GM18519 (cell line): Measurements from ENCODE around the gene NEDD9.

Experiments
- ATAC-seq: cut with Tn5 transposase; IDR thresholded peaks from one replicate; pipeline ENCODE4 v1.9.1; 2021; ENCODE audit warnings: mild to moderate bottlenecking, moderate library complexity; ENCODE audit not compliant: unreplicated experiment, low FRiP score

Gene NEDD9

DNA sequence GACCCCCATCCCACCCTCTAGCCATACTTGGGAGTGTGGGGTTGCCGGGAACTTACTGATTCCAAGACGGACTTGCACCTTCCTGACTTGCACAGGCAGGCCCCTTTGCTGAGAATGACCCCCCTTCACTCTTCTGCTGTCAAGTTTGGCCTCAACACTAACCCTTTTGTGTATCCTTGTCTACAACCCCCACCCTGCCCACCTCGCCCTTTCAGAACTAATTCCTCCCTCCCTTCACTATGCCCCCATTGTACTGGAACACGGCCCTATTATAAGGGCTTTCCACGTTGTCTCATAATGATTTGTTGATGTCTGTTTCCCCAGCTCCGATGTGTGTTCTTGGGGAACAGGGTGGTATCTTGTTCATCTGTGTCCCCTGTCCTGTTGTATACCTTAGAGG lies 4.4 kb upstream of the NEDD9 start:
- no peak for ATAC-seq

DNA sequence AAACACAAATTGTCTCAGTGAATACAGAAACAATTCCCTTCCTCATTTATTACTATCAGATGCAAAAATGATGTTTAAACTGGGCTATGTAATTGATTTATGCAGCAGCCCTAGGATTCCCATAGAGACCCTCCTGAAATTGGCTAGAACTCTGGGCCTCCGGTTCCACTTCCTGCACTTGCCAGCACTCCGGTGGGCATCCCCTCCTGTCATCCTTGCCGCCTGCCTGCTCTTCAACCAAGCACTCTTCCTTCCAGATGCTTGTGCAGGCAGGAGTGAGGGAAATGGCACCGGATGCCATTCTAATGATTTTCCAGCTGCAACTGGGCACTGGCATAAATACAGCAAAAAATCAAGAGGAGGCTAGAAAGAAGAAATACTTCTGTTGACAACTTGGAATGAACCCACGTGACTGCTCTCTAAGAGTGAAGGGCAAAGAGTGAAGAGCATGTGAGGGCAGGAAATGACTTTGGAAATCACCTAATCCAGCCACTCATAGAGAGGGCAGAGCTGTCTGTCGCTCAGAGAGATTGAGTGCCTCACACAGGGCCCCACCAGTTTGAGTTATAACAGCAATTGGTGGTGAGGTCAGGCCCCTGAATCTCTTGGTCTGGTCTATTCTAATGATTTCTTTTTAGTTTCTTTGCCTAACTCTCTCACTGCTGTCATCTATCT lies 3.7 kb upstream of the NEDD9 start:
- ATAC-seq, result peak; percentile 34

DNA sequence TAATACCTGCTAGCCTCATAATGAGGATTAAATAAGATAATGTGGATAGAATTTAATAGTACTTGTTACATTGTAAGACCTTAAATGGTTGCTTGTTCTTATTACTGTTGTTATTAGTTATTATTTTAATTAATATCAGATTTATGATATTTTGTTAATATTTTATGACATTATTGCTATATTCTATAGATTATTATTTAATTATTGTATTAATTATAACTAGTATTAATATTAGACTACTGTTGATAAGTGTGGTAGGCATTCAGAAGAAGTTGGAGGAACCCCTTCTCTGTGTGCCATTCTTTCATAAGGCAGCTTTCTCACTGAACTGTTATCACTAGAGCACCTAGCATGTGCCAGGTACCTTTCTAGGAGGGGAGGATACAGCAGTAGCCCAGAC lies 2.6 kb upstream of the NEDD9 start:
- no peak for ATAC-seq

DNA sequence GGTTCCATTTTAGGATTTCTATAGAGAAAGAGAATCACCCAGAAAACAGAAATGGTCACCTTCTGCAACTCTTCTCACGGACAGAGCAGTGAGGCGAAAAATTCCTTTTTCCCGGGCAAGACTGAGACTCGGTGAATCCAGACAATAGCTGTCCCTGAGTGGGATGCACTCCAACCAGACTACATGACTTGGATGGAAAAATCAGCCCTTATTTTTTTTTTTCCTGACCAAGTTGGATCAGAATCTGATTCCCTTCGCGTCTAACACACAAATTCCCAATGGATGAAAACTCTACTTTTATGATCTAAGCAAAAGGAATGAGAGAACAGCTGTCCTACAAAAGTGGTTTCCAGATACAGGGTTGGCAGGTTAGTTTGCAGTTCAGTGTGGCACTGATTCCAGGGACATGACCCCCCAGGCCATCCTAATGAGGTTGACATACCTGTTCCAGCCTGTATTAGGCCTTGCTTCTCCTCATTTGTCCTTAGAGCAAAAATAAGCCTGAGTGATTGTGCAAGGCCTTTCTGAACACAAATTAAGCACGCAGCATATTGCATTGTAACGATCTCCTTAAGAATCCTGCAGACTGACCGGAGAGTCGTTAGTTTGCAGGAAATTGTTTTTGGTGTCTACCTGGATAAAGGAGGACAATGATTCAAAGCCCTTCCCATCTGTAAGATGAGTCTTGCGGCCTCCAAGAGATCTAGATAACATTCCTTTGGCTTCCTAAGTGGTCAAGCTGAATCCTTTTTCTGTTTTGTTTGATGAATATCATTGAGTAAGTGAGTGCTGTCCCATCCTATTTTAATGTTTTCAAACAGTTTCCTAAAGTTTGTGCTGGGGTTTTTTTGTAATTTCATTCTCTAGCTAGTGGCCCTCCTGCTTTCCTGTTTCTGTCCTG lies 1.5 kb upstream of the NEDD9 start:
- ATAC-seq, result no peak

DNA sequence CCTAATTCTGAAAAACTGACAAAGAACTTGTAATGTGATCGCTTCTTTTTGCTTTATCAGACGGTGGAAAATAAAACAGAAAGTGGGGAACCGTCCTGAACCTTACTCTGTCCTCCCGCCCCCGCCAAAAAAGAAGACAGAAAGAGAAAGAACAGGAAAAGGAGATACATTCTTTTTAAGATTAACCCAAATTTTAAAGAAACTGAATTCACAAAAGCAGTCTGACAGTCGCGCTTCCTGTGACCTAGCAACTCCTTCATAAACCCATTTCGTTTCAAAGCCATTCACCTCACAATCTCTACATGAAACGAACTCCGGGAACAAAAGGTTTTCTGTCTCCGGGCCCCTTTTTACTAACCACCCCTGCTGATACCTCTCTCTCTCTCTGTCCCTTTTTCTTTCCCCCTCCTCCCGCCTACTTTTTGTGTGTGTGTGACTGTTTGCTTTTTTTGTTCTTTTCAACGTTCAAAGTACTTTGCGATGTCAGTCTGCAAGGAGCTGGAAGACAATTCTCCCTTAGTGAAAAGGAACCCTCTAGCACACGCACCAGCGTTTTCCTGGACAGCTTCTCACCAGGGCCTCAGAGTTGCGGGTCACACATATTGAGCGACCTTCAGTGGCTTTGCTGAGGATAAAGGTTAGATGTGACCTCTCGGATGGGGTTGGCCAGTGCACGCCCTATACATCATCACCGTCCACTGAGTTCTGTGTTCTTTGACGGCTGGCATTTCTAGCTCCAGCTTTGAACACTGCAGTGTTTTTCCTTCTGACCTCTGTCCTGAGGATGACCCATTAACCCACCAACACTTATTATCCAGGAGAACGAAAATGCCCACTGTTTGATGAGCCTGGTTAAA lies 530 bp upstream of the NEDD9 start:
- no peak for ATAC-seq

DNA sequence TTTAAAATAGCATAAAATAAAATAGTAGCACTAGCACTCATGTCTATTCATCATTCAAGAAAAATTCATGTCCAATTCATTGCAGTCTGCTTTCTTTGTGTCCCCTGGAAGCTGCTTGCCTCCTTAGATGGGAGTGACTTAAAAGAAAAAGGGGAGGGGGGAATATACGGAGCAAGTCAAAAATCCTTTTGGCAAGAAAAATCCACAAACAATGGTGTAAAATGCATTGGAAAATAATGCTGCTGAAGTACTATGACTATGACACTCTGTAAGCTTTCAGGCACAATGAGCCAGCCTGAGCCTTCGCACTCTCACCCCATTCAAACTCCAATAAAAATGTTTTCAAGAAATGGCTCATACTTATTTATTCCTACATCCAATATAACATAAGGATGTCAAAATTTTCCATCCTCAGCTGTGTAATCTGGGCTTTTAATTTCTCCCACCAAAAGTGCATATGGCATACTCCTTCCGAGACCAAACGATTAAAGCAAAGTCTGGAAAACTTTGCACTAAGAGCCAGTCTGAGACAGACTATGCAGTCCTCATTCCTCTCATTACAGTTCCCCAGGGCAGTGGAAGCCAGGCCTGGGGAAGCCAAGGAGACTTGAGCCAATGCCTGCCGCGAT lies 790 bp downstream of the NEDD9 start:
- no peak for ATAC-seq

DNA sequence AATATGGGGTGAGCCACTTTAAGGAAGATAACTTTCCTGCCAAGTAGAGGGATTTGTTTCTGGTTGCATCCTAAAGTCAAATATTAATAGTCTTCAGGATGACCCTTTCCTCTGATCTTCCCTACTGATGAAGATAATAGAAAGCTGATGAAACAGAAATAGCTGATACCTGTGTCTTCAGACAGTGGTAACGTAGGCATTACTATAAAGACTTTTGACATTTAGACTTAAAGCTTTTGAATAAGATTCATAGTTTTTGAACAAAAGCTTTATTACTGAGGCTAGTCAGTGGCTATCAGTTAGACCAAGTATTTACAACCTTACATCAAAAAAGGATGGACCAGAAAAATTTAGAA lies 1.4 kb downstream of the NEDD9 start:
- ATAC-seq, result no peak

DNA sequence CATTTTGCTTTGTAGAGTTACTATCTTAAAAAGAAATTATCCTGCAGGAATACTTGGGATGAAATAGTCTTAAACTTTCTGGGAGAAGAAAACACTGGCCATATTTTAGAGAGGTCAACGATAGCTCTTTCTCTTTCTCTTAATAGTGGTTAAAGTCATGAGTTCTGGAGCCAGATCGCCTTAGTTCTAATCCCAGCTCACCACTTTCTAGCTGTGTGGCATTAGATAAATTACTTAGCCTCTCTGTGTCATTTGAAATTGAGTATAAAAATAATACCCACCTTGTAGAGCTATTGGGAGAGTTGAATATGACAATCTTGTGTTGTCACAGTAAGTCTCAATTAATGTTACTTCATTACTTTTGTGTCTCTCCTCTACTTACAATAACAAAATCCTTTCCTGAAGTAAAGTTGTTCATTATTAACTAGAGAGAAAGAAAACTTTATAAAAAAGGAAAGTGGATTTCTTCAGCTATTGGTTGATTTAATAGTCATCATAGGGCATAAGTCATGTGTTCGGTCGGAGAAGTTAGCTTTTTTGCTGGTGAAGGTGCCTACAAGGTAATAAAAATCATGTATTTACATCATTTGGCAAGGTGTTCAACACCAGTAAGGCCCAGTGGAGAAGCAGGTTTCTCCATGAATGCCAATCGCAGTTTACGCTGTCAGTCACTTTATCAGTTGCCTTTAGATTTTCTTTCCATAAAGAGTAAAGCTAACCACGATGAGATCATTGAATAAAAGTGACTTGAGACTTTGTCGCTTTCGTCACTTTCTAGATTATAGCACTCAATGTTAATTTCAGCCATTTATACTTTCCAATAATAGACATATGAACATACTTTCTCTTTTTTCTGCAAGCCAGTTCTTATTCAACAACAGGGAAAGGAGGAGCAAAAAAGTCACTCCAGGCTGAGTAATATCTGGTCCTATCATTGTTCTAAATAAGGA lies 2.0 kb downstream of the NEDD9 start:
- ATAC-seq, result no peak

DNA sequence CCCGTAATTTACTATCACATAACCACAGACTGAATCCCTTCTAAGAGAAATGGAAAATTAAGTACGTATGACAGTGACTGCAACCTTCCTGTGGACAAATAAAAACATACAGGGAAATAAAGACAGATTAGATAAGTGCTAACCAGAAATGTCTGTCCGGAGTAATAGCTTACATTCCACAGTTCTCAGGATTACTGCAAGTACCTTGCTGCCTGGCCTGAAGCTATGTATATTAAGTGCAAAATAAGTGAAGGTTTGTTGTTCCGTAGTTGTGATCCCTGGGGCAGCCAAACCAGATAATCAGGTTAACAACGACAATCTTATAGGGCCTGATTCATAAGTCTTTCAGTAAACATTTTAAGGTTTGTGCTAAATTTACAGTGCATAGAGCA lies 2.8 kb downstream of the NEDD9 start:
- no peak for ATAC-seq

DNA sequence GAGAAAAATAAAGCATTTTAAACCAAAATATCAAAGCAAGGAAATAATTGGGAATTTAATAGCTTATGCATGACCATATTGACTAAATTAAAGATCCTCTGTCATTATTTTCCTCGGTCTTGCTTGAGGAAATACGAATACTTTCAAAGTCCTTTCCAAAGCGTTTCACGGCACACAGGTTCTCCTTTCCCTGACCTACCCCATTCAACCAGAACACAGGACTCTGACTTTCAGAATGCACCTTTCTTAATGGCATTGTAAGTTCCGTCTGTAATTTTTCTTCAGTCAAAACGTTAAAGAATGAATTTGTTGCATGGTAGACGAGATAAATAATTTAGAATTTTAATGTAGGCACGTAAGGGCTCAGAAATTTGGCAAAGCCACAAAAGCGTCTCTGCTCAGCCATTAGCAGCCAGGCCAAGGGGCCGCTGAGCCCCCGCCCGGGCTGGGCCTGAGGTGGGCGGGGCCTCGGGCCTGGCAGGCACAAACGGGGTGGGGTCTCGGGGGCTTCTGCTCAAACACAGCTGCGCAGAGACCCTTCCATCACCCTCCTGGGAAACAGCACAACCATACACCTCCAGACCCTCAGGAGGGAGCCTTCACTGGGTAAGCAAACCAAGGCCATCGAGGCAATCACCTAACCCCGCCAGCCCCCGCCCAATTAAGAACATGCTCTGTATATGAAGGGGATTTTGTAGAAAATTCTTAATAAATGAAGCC lies 3.4 kb downstream of the NEDD9 start:
- no peak for ATAC-seq

DNA sequence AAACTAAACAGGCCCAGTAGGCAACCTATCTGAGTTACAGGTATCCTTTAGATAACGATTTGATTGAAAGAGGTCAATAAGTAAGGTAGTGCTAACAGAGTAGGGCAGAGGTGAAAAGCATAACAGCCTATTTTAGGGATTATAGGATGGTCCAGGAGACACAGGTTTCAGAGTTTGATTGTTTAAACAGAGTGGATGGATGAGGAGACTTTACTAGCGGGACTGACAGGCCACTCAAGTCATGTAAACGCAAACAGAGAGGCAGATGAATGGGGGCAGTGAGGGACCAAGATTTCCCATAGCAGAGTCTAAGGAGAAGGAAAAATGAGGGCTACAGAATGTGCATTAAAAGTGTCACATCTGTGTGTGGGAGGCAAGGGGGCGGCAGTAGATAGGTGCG lies 4.8 kb downstream of the NEDD9 start:
- ATAC-seq, result no peak

DNA sequence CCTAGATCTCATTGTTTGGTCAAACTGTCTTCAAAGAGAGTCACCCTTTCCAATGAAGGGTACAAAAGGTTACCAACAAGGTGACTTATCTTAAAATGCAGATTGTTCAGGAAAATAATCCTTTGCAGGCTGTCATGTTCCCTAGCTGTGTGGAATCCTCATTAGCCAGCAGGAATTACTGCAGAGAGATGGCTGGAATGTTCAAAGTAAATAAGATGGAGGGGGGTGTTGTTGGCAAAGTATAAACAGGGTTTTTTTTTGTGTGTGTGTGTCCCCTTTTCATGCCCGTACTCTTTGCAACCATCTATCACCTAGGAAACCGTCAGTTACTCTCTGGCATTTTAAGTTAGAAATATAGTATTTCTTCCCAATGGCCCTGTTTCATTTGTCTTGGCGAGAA lies 6.5 kb downstream of the NEDD9 start:
- no peak for ATAC-seq

DNA sequence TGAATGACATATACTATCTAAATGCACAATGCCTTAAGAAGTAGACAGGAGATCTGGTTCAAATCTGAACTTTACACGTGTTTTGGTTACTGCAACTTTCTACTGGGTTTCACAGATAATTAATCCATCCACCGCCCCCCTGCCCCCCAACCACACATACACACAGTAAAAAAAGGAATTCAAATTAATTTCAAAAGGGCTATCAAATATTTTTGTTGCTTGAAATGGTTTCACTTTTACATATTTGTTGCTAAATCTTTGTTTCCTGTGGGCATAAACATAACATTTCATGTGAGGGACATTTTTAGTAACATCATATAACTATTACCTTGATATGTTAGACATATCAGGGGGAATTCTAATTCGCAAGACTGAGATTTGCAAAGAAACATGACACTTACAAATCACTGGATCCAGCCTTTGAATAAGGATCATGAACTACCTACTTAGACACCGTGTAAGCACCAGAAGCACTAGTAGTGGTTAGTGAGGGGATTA lies 7.5 kb downstream of the NEDD9 start:
- no peak for ATAC-seq

DNA sequence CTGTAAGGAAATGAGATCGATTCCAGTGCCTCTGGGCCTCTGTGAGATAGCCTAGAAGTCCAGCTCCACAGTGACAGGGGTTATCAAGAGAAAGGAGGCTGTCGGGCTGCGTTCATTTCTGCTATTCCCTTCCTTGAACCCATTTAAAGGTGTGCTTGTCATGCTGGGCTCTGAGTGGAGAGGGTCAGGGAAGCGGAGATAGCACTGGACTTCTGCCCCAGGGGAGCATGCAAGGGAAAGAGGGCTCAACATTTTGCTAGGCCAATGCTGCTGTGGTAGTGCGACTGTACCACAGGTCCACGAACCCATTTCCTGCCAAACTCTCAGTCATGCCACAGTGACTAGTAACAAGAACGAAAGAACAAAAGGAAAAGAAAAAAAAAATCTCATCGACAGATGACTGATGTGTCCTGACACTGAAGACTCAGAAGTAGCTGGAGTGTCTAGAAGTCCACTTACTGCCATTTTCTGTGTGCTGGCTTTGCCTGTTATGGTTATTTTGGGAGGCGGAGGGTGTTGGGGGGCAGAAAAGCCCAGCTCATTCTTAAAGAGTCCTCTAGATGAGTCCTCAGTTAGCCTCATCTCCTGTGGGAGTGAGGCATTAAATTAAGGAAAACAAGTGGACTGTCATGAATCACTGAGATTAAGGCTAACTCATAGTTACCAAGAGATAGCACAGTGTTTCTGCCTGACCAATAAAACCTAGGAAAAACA lies 8.1 kb downstream of the NEDD9 start:
- ATAC-seq, result peak; percentile 73

DNA sequence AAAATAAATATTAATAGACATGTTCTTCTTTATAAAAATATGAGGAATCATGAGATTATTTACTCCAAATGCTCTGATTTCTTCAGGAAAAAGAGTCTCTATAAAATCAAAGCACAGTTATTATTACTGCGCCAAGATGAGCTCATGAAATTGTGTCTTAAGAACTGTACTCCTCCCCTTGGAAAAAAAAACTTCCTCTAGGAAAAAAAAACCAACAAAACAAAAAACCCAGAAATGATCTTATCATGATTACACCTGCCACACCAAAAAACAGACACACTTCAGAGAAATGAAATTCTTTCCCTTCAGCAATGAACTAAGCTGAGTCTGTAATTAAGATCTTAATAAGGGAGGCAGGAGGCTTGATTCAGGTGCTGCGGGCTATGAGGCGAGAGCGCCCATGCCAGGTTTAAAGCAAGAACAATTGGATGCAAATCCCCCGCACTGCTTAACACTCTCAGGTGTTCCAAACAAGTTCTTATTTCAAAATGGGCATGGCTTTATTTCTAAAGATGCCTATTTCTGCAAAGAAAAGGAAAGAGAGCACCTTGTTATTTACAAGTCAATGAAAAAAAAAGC lies 9.1 kb downstream of the NEDD9 start:
- no peak for ATAC-seq

DNA sequence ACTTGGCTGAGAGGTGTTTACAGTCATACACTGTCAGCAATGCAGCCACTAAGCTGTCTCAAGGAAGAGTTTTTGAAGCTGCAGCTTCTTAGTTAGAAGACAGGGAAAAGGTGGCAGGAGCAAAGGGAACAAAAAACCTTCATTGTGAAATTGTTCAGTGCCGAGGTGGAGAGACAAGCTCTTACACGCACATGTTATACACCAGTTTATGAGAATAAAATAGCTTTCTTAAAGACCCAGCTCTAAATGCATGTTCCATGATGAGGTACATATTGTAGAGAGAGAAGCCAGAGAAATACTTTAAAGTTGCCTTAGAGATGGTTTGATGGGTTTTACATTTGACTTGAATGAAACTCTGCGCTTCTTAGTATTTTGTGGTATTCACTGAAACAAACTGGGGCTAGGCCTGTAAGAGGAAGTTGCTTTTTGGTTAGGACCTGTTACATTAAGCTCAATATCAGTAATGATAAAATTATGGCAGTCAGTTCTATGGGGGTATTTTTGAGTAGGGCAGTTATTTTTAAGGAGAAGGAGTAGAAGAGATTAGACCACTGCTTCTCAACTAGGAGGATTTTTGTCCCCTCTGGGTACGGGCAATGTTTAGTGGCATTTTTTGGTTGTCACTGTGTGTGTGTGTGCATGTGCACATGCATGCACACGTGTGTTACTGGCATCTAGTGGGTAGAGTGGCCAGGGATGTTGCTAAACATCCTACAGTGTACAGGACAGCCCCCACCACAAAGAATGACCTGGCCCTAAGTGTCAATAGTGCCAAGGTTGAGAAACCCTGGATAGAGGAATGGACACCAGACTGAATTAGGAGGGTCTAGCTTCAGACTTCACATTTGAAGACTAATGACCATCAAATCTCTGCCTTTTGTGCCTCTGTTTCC lies 9.8 kb downstream of the NEDD9 start:
- no peak for ATAC-seq
